Measurements from ENCODE around the gene NDUFAF7.
"Not testable (repeated sequence)": the region's sequence is repeated elsewhere in the genome, so short reads cannot be mapped to it uniquely, and the experiment has no call there.

Gene NDUFAF7

GRCh38 chr2:37219046-37219445 is 12.4 kb upstream of the NDUFAF7 start:
- no peak for DNase-seq

- DNase-seq, result no peak
These were observed 8.3 kb upstream of the NDUFAF7 start for GRCh38 chr2:37223131-37223530.

- no peak for DNase-seq
These were observed 7.4 kb upstream of the NDUFAF7 start for GRCh38 chr2:37224063-37224462.

- not testable (repeated sequence) for DNase-seq
These were observed 6.3 kb upstream of the NDUFAF7 start for GRCh38 chr2:37225129-37225528.

GRCh38 chr2:37226863-37227262 is 4.6 kb upstream of the NDUFAF7 start:
- no peak for DNase-seq

- no peak for DNase-seq
These were observed 2.7 kb upstream of the NDUFAF7 start for GRCh38 chr2:37228788-37229187.

- no peak for DNase-seq
These were observed 877 bp upstream of the NDUFAF7 start for GRCh38 chr2:37230581-37230980.

- no peak for DNase-seq
These were observed 874 bp downstream of the NDUFAF7 start for GRCh38 chr2:37232131-37232933.

- no peak for DNase-seq
These were observed 12.0 kb downstream of the NDUFAF7 start for GRCh38 chr2:37243435-37243834.

- no peak for DNase-seq
These were observed 12.6 kb downstream of the NDUFAF7 start for GRCh38 chr2:37244017-37244416.

- DNase-seq, result no peak
These were observed 13.3 kb downstream of the NDUFAF7 start for GRCh38 chr2:37244755-37245154.

GRCh38 chr2:37246205-37246604 is 14.7 kb downstream of the NDUFAF7 start:
- no peak for DNase-seq

GRCh38 chr2:37250869-37251740 is 19.6 kb downstream of the NDUFAF7 start:
- DNase-seq, result no peak

GRCh38 chr2:37262522-37262921 is 31.1 kb downstream of the NDUFAF7 start:
- DNase-seq, result no peak

- DNase-seq, result no peak
These were observed 32.4 kb downstream of the NDUFAF7 start for GRCh38 chr2:37263839-37264238.

- no peak for DNase-seq
These were observed 36.2 kb downstream of the NDUFAF7 start for GRCh38 chr2:37267685-37268084.

- DNase-seq, result no peak
These were observed 36.7 kb downstream of the NDUFAF7 start for GRCh38 chr2:37268111-37268510.

- DNase-seq, result no peak
These were observed 40.1 kb downstream of the NDUFAF7 start for GRCh38 chr2:37271376-37272067.

- no peak for DNase-seq
These were observed 43.0 kb downstream of the NDUFAF7 start for GRCh38 chr2:37274359-37274965.

GRCh38 chr2:37276291-37276690 is 44.8 kb downstream of the NDUFAF7 start:
- no peak for DNase-seq

- DNase-seq, result no peak
These were observed 50.5 kb downstream of the NDUFAF7 start for GRCh38 chr2:37281916-37282315.

- DNase-seq, result no peak
These were observed 51.3 kb downstream of the NDUFAF7 start for GRCh38 chr2:37282746-37283145.

GRCh38 chr2:37283207-37283606 is 51.7 kb downstream of the NDUFAF7 start:
- no peak for DNase-seq
